Heart left ventricle (tissue), 16 donors: Measurements from ENCODE around the gene SLC1A6. TPM values are rescaled to one million over a fixed set of nuclear protein-coding genes. Genes with fewer than 3 reads are reported as not detected.

Experiments used
- ATAC-seq, 4 donors: fragments of 200-7000 bp; cut with Tn5 transposase; one replicate each; pipeline ENCODE4 v1.9.1; 2020 to 2022; ENCODE audit warnings: moderate library complexity in 4 of 4, mild to moderate bottlenecking in 3 of 4, moderate number of reproducible peaks in 1 of 4
- DNase-seq, 5 donors: peaks; one replicate each; pipeline ENCODE4 v3.0.0-alpha.2; 2020
- H3K27ac ChIP-seq, 12 donors: fragments of 200-600 bp; sonication (generic) in 4 of 12; one replicate each; pipeline versions ENCODE4 v1.5.0 to v1.8.0; 2016 to 2022; ENCODE audit warnings: mild to moderate bottlenecking in 2 of 12
- H3K27me3 ChIP-seq, 9 donors: fragments of 200-600 bp; sonication (generic) in 2 of 9; one replicate each; pipeline versions ENCODE4 v1.5.1 to v1.8.0; 2016 to 2022; ENCODE audit warnings: mild to moderate bottlenecking in 3 of 9
- H3K36me3 ChIP-seq, 9 donors: fragments of 200-600 bp; sonication (generic) in 2 of 9; one replicate each; pipeline versions ENCODE4 v1.5.0 to v1.8.0; 2018 to 2022; ENCODE audit warnings: mild to moderate bottlenecking in 2 of 9
- H3K4me1 ChIP-seq, 12 donors: fragments of 200-600 bp; sonication (generic) in 4 of 12; one replicate each; pipeline versions ENCODE4 v1.5.0 to v1.8.0; 2016 to 2022; ENCODE audit warnings: mild to moderate bottlenecking in 3 of 12
- H3K4me3 ChIP-seq, 12 donors: fragments of 200-600 bp; sonication (generic) in 4 of 12; one replicate each; pipeline versions ENCODE4 v1.5.0 to v1.8.0; 2017 to 2022; ENCODE audit warnings: mild to moderate bottlenecking in 9 of 12, moderate library complexity in 4 of 12
- H3K9me3 ChIP-seq, 12 donors: fragments of 200-600 bp; sonication (generic) in 4 of 12; one replicate each; pipeline versions ENCODE4 v1.5.0 to v1.8.0; 2016 to 2022; ENCODE audit warnings: mild to moderate bottlenecking in 1 of 12
- CTCF ChIP-seq, 12 donors: fragments of 200-600 bp; sonication (generic) in 4 of 12; IDR thresholded peaks; one replicate each; pipeline versions ENCODE4 v1.5.0 to v1.8.0; 2018 to 2022; ENCODE audit warnings: antibody characterized with exemption in 12 of 12, mild to moderate bottlenecking in 5 of 12
- POLR2A ChIP-seq, 2 donors: fragments of 450-650 bp; IDR thresholded peaks; one replicate each; pipeline ENCODE4 v1.6.1; 2017; ENCODE audit warnings: antibody characterized with exemption in 2 of 2, mild to moderate bottlenecking in 2 of 2, moderate library complexity in 2 of 2
- WGBS, 4 donors: extraction: QIAGEN DNeasy Blood & Tissue Kit in 2 of 4; methylation state at CpG; one replicate each; pipeline versions ENCODE4 v1.1.5 to v1.1.7; 2013 to 2018; 5-methylcytosine and 5-hydroxymethylcytosine counted together
- intact Hi-C, 10 donors: fragments of 100-400 bp; cut with DNase I; formaldehyde crosslinking; loops; one replicate each; pipeline versions ENCODE4 v1.11.1 to v1.14.2; 2022
- polyA plus RNA-seq, 2 donors: library from polyadenylated mRNA; stranded (reverse); fragments of 200-250 nt; gene quantifications; one replicate each; pipeline ENCODE4 v1.2.3, GENCODE V29; 2013
- total RNA-seq, 9 donors: library from RNA; depleted of rRNA in 2 of 9; stranded (reverse); fragments of >200 nt in 2 of 9; fragmentation: NEBNext Ultra II Directional in 3 of 9; extraction: Animal tissue kit (Norgen Biotek cat#: 25700) in 3 of 9; gene quantifications; one replicate each; pipeline versions ENCODE4 v1.1.0 to v1.2.4, GENCODE V29; 2016 to 2023
- donor health status: ischemic (EF 13 %, LVEDD 7.1; RV severe dilation, severe dysfunction).
- donor health status: healthy with polysubstance abuse.
- donor health status: DM: no; HTN: yes; CAD: no.
- donor health status: DM: no; HTN: no; CAD: no.
- donor health status: ischemic (EF 25% LVEDD 6.9; RV normal size, moderate dysfunction).
- donor health status: ischemic (EF 25% LVEDD 5.7; RV mildly dilated, moderate dysfunction).
- donor health status: healthy.
- donor health status: DM: yes; HTN: yes; CAD: no.
- donor health status: ischemic (EF 35%, LVEDD 5.7; RV mildly dilated, moderate dysfunction).
- donor health status: nonischemic (EF 11% LVEDD 7.7; RV severe dilation, severe dysfunction).
- donor health status: DM: yes; HTN: yes; CAD: no.
- donor health status: PGD.
- donor health status: ischemic (EF 29% LVEDD 5.4; RV normal size, mild dysfunction).
- donor health status: nonischemic (EF 23%, LVEDD 6.1; RV moderate dilation, normal function).

Gene SLC1A6
- total and polyA plus RNA-seq, 11 donors, result not detected

- ATAC-seq, result no peak
- Histone ChIP-seq H3K27me3 (peaks cover 0 to 16% (median 0%) of the 10 kb centered on the region in 9 donors), H3K27ac (no peak overlapping the region), H3K4me3 (no peak overlapping the region), H3K9me3 (peaks cover 0 to 6% (median 0%) of the 10 kb centered on the region in 12 donors), H3K36me3 (no peaks in the 10 kb centered on the region), H3K4me1 (no peaks in the 10 kb centered on the region)
- TF ChIP-seq CTCF (IDR thresholded peaks at IDR 0.05) (no peak), POLR2A (IDR thresholded peaks at IDR 0.05) (no peak)
- intact Hi-C loops, result no loop called here
- DNase-seq, result no peak
- WGBS, 4 donors, result 69 to 82% (median 75%) methylated on average over 6 of the region's 6 CpGs
Measured at GRCh38 chr19:14915116-14915515, 64.5 kb downstream of the SLC1A6 start.

DNA sequence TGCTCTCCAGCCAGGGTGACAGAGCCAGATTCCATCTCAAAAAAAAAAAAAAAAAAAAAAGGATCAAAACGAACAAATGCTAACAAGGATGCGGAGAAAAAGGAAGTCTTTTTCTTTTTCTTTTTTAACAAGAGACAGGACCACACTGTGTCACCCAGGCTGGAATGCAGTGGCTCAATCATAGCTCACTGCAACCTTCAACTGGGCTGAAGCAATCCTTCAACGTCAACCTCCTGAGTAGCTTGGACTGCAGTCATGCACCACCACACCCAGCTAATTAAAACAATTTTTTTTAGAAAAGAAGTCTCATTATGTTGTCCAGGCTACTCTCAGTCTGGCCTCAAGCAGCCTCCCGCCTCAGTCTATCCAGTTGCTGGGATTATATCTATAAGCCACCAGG lies 73.0 kb downstream of the SLC1A6 start:
- TF ChIP-seq POLR2A (IDR thresholded peaks at IDR 0.05), result no peak
- no peak for TF ChIP-seq CTCF (IDR thresholded peaks at IDR 0.05)
- 69 to 82% (median 79%) methylated on average over 4 of the region's 4 CpGs for WGBS, 4 donors
- ATAC-seq, result no peak
- Histone ChIP-seq H3K9me3 (no peaks in the 10 kb centered on the region), H3K36me3 (no peaks in the 10 kb centered on the region), H3K4me3 (no peak overlapping the region), H3K27ac (no peak overlapping the region), H3K4me1 (no peaks in the 10 kb centered on the region), H3K27me3 (peaks cover 0 to 27% (median 0%) of the 10 kb centered on the region in 9 donors)
- intact Hi-C loops, result no loop called here
- DNase-seq, result no peak

DNA sequence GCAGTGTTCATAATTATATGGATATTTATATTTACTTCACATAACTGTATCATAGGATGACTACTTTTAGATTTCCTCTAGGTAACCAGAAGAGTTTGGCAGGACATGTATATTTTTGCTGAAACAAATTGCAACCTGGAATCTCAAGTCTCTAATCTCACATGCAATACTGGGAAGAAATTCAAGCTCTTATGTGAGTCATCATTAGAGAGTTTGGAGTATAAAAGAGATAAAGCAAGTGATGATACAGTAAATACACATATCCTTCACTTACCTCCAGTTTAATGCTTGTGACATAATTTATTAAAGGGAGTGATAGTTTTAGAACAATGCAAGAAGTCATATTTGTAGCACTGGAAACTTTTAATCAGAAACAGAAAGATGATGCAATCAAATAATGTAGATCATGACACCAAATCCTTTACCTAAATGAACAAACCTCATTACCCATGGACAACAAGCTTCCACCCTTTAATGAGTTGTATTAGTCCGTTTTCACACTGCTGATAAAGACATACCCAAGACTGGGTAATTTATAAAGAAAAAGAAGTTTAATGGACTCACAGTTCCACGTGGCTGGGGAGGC lies 77.9 kb downstream of the SLC1A6 start:
- intact Hi-C loops, result no loop called here
- Histone ChIP-seq H3K4me3 (no peak overlapping the region), H3K36me3 (no peaks in the 10 kb centered on the region), H3K27ac (no peak overlapping the region), H3K4me1 (no peaks in the 10 kb centered on the region), H3K9me3 (no peaks in the 10 kb centered on the region), H3K27me3 (peaks cover 0 to 21% (median 0%) of the 10 kb centered on the region in 9 donors)
- 19 to 32% (median 23%) methylated on average over 2 of the region's 2 CpGs for WGBS, 4 donors
- ATAC-seq (no peak), DNase-seq (no peak)
- TF ChIP-seq CTCF (IDR thresholded peaks at IDR 0.05) (no peak), POLR2A (IDR thresholded peaks at IDR 0.05) (no peak)

Other genes starting within 250 kb of the SLC1A6 start
- 10 to 100 TPM in 1 of 9 donors, 1 to 10 TPM in 3, under 1 TPM in 5; 0.40 to 11.6 (median 1.00) TPM for gene ADGRE2, start 201.3 kb downstream of the SLC1A6 start, total RNA-seq
- under 1 TPM; 0.83 to 0.84 TPM for gene ADGRE2, start 201.3 kb downstream of the SLC1A6 start, polyA plus RNA-seq
- not detected for gene OR7A5, start 144.7 kb downstream of the SLC1A6 start, total RNA-seq
- gene OR7A5, start 144.7 kb downstream of the SLC1A6 start, polyA plus RNA-seq, result not detected
- gene OR7C1, start 144.7 kb downstream of the SLC1A6 start, total RNA-seq, result under 1 TPM in 3 of 9 donors, not detected in 6; 0.02 to 0.28 (median 0.17) TPM
- not detected for gene OR7C1, start 144.7 kb downstream of the SLC1A6 start, polyA plus RNA-seq
- gene OR7A10, start 130.9 kb downstream of the SLC1A6 start, total RNA-seq, result not detected
- gene OR7A10, start 130.9 kb downstream of the SLC1A6 start, polyA plus RNA-seq, result not detected
- not detected for gene OR7A17, start 93.7 kb downstream of the SLC1A6 start, total RNA-seq
- gene OR7A17, start 93.7 kb downstream of the SLC1A6 start, polyA plus RNA-seq, result not detected
- gene OR7C2, start 38.4 kb downstream of the SLC1A6 start, total RNA-seq, result not detected
- gene OR7C2, start 38.4 kb downstream of the SLC1A6 start, polyA plus RNA-seq, result not detected
- gene CASP14, start 69.6 kb upstream of the SLC1A6 start, total RNA-seq, result not detected
- not detected for gene CASP14, start 69.6 kb upstream of the SLC1A6 start, polyA plus RNA-seq
- not detected for gene OR1I1, start 102.3 kb upstream of the SLC1A6 start, total RNA-seq
- not detected for gene OR1I1, start 102.3 kb upstream of the SLC1A6 start, polyA plus RNA-seq
- 10 to 100 TPM; 11.2 to 29.6 (median 15.8) TPM for gene SYDE1, start 127.5 kb upstream of the SLC1A6 start, total RNA-seq
- gene SYDE1, start 127.5 kb upstream of the SLC1A6 start, polyA plus RNA-seq, result 10 to 100 TPM in 1 of 2 donors, 1 to 10 TPM in 1; 8.0 to 14.5 TPM
- gene NOTCH3, start 221.1 kb upstream of the SLC1A6 start, total RNA-seq, result 10 to 100 TPM; 20.9 to 77.2 (median 35.2) TPM
- gene NOTCH3, start 221.1 kb upstream of the SLC1A6 start, polyA plus RNA-seq, result 10 to 100 TPM; 16.7 to 21.9 TPM